ENCODE measurements around the gene PHEX.

- no peak for TF ChIP-seq CTCF (IDR thresholded peaks at IDR 0.05; ENCODE audit: low read depth, low read length)
- TF ChIP-seq POLR2A (IDR thresholded peaks at IDR 0.05; ENCODE audit: extremely low read depth, insufficient read length): no peak
Measured at GRCh38 chrX:22273714-22274317, 241.7 kb downstream of the PHEX start.

Measured in NB4 (cell line).